HG03571 (cell line): Measurements from ENCODE around the gene DLG2.

ENCODE experiments used
- ATAC-seq: cut with Tn5 transposase; IDR thresholded peaks from one replicate; pipeline ENCODE4 v1.9.1; 2021; ENCODE audit not compliant: unreplicated experiment

Gene DLG2

GRCh38 chr11:84541731-84542340 is 1085.3 kb downstream of the DLG2 start:
- no peak for ATAC-seq

GRCh38 chr11:84536456-84536855 is 1090.7 kb downstream of the DLG2 start:
- no peak for ATAC-seq

GRCh38 chr11:84532364-84532763 is 1094.8 kb downstream of the DLG2 start:
- no peak for ATAC-seq

- ATAC-seq, result no peak
Observed at GRCh38 chr11:84526250-84526649, 1100.9 kb downstream of the DLG2 start.

- ATAC-seq, result no peak
Observed at GRCh38 chr11:84524422-84525051, 1102.6 kb downstream of the DLG2 start.

GRCh38 chr11:84522331-84522730 is 1104.8 kb downstream of the DLG2 start:
- no peak for ATAC-seq

- no peak for ATAC-seq
Observed at GRCh38 chr11:84518631-84519183, 1108.4 kb downstream of the DLG2 start.

GRCh38 chr11:84514436-84514835 is 1112.7 kb downstream of the DLG2 start:
- ATAC-seq, result no peak

GRCh38 chr11:84503503-84503902 is 1123.6 kb downstream of the DLG2 start:
- no peak for ATAC-seq

GRCh38 chr11:84501750-84502149 is 1125.4 kb downstream of the DLG2 start:
- ATAC-seq, result no peak

GRCh38 chr11:84497981-84498411 is 1129.1 kb downstream of the DLG2 start:
- no peak for ATAC-seq

GRCh38 chr11:84497181-84497580 is 1130.0 kb downstream of the DLG2 start:
- no peak for ATAC-seq

- ATAC-seq, result no peak
Observed at GRCh38 chr11:84496122-84496521, 1131.0 kb downstream of the DLG2 start.

GRCh38 chr11:84480131-84480530 is 1147.0 kb downstream of the DLG2 start:
- no peak for ATAC-seq

GRCh38 chr11:84476581-84476980 is 1150.6 kb downstream of the DLG2 start:
- no peak for ATAC-seq

GRCh38 chr11:84471501-84471900 is 1155.6 kb downstream of the DLG2 start:
- no peak for ATAC-seq

GRCh38 chr11:84468235-84468634 is 1158.9 kb downstream of the DLG2 start:
- ATAC-seq, result no peak

- no peak for ATAC-seq
Observed at GRCh38 chr11:84465040-84465439, 1162.1 kb downstream of the DLG2 start.

- ATAC-seq, result no peak
Observed at GRCh38 chr11:84455691-84456090, 1171.5 kb downstream of the DLG2 start.

- no peak for ATAC-seq
Observed at GRCh38 chr11:84452211-84452610, 1174.9 kb downstream of the DLG2 start.

GRCh38 chr11:84438565-84438964 is 1188.6 kb downstream of the DLG2 start:
- ATAC-seq, result no peak
